GM19324 (cell line): ENCODE results near the gene CCDC178.

Experiments used
- ATAC-seq: cut with Tn5 transposase; IDR thresholded peaks from one replicate; pipeline ENCODE4 v1.9.1; 2021; ENCODE audit warnings: mild to moderate bottlenecking, moderate library complexity; ENCODE audit not compliant: unreplicated experiment, low FRiP score

The CCDC178 gene

DNA sequence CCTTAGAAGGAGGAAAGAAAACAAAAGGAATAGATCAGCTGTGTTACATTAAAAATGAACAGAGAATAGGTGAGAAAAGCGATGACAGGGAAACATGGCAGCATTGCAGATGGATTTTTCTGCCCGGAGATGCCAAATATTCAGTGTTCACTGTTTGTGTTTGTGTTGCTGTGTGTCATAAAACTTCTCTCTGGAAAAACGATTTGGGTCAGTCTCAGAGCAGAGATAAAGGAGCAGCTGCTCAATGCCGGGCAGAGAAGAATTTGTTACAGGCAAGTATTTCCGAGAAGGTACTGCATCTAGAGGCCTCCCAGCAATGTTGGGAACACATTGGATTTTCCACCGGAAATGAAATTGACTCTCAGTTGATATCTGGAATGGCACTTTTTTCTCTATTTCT lies 511.3 kb downstream of the CCDC178 start:
- ATAC-seq = no peak

DNA sequence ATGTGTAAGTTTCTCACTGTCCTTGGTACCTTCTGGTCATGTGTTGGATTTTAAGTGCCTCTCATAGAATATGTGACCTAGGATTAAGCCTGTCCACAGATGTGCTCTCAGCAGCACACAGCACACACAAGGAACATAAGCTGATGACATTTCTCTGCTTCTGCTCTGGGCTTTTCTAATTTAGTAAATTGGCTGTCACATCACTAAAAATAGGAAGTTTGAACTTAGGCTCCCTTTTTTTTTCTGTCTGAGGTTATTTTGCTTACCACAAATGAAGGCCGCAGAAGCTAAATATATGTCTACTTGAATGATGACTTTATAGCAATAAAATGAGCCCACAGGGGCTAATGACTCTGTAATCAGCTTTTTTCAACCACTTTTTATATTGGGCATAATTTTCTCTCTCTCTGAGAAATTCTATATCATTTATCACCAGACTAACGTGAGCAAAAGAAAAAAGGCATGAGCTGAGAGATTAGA lies 517.5 kb downstream of the CCDC178 start:
- ATAC-seq = no peak

GRCh38 chr18:32920796-32921787 lies 519.4 kb downstream of the CCDC178 start:
- no peak for ATAC-seq

- ATAC-seq = peak; percentile 89
Measured at GRCh38 chr18:32919799-32920198, 520.7 kb downstream of the CCDC178 start.

- ATAC-seq = no peak
Measured at GRCh38 chr18:32918692-32919250, 521.8 kb downstream of the CCDC178 start.

- ATAC-seq = no peak
Measured at GRCh38 chr18:32915516-32915915, 525.0 kb downstream of the CCDC178 start.

DNA sequence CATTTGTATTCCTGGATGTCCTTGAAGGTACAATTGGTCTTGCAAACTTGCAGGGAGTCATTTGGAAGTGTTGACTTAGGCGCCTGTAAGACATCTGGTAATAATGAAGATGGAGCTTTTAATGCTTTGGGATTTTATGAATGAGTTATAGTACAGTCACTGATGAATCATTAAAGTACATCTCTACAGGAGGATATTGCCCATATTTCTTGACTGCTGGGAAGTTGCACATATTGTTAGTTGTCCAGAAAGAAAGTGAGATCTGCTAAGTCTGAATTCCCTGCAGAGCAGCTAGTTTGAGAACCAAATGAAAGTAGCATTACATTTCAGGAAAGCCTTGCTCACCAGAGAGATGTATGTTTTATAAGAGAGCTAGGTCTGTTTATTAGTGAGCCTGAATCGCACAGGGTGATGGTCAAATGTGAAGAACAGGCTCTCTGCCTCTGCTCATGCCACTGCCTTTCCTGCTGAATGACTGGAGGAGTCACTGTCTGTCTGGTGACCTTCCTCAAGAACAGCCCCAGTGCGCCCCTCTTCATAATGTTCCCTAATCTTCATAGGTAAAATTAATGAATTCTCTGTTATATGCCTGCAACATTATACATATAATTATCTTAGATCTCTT lies 528.7 kb downstream of the CCDC178 start:
- ATAC-seq = no peak

DNA sequence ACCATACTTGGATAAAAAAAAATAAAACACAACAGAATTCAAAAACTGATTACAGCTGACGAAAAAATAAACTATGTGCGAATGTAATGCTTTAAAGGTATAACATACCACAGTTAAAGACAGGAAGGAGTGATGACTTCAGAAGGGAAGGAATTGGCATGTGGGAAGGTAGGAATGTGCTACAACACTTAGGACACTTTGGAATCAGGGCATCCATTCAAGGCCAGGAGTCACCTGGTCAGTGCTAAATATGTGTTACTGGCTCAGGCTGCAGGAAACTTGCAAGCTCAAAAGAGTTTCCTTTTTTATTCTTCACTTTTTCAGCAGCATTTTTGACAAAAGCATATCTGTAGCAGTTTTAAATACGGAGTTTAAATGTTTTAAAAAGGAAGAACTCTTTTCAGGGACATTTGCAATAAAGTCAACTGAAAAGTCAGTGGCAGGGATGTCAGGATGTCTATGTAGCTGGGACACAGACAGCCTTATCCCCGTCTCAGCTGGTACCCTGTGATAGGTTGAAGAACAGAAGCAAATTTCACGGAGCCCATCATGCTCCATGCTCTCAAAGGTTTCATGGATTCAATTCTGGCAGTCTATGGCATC lies 529.7 kb downstream of the CCDC178 start:
- ATAC-seq = no peak

GRCh38 chr18:32909798-32910561 lies 530.5 kb downstream of the CCDC178 start:
- ATAC-seq = no peak

- ATAC-seq = no peak
Measured at GRCh38 chr18:32908424-32908805, 532.1 kb downstream of the CCDC178 start.

DNA sequence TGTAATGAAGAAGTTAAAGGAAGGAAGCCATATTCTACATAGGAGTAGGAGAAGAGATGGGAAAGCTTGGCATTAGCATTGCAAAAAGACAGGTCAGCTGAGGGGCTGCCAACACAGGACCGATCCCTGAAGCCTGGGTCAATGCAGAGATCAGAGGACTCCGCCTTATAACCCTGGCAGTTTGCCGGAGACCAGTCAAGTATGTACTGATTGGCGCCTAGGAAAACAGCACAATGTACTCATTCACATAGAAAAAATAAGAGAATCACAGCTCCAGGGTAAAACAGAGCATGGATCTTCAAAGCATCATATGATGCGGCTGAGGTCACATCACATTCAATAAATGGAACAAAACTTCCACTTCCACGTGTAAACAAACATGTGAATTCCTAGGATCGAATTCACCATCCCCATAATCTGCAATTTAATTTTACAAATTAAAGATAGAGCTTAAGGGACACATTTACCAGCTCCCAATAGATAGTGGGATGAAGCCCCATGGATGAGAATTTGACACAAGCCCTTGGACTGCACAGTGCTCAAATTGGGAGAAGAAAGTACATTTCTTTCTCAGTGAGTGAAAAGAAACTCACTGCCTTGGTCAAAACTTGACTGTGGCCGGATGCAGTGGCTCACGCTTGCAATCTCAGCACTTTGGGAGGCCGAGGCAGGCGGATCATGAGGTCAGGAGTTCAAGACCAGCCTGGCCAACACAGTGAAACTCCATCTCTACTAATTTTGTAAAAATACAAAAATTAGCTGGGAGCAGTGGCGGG lies 532.7 kb downstream of the CCDC178 start:
- ATAC-seq = no peak

- no peak for ATAC-seq
Measured at GRCh38 chr18:32907311-32907585, 533.3 kb downstream of the CCDC178 start.

DNA sequence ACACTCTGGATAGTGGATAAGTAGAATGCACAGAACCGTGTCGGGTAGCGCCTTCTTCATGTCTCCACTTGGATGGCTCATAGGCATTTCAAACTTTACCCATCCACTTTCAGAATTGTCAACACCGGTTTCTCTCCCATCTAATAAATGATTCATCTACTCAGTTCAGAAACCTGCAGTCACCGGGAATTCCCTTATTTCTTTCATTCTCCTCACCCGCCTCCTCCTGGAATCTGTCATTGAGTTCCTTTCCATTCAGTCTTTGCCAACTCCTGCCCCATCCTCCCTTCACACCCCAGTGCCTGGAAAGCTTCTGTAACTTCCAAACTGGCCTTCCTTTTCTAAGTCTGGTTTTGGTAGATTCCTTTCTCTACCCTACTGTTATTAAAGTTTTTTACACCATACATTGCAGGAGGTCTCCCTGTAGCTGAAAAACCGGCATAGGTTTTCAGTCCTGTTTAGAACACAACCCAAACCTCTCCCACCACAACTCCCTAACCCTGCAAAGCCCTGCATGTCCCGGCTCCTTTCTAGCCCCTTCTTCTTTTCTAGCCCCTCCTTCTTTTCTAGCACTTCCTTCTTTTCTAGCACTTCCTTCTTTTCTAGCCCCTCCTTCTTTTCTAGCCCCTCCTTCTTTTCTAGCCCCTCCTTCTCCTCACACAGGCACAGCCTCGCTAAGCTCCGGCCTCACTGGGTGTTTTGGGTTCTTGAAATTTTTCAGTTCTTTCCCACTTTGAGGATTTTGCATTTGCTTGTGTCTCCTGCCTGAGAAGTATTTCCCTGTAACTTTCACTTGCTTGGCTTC lies 533.8 kb downstream of the CCDC178 start:
- ATAC-seq = no peak

- no peak for ATAC-seq
Measured at GRCh38 chr18:32905651-32906050, 534.9 kb downstream of the CCDC178 start.

DNA sequence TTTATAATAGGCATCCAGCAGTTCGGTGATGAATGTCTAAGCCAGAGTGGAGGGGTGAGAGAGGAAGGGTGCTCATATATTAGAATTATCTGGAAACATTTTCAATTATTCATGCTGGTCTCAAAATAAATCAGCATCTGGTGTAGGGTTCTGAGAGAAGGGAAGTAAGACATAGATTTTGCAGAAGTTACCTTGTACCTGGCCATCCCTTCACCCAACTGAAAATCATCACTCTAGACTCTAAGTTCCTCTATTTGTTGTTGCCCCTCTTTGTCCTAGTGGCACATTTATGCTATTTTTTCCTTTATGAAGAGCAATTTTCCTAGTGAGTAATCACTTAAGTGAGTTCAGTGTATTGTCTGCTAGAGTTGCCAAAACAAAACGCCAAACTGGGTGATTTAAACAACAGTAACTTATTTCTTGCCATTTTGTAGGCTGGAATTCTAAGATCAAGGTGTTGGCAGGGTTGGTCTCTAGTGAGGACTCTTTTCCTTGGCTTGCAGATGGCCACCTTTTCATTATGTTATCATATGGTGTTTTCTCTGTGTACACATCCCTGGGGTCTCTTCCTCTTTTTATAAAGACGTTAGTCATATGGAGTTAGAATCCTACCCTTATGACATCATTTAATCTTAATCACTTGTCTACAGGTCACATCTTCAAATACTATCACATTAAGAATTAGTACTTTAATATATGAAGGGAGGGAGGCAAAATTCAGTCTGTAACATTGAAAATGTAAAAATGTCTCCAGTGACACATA lies 537.8 kb downstream of the CCDC178 start:
- no peak for ATAC-seq

GRCh38 chr18:32899819-32900218 lies 540.7 kb downstream of the CCDC178 start:
- ATAC-seq = no peak

- ATAC-seq = no peak
Measured at GRCh38 chr18:32896776-32897547, 543.6 kb downstream of the CCDC178 start.
